HG02970 (cell line): ENCODE data around the gene LRRC61.
"Not testable (repeated sequence)": the region's sequence is repeated elsewhere in the genome, so short reads cannot be mapped to it uniquely, and the experiment has no call there.

Experiments
- ATAC-seq: cut with Tn5 transposase; IDR thresholded peaks from one replicate; pipeline ENCODE4 v1.9.1; 2021; ENCODE audit warnings: mild to moderate bottlenecking, moderate library complexity, moderate number of reproducible peaks; ENCODE audit not compliant: unreplicated experiment, low FRiP score

The LRRC61 gene

DNA sequence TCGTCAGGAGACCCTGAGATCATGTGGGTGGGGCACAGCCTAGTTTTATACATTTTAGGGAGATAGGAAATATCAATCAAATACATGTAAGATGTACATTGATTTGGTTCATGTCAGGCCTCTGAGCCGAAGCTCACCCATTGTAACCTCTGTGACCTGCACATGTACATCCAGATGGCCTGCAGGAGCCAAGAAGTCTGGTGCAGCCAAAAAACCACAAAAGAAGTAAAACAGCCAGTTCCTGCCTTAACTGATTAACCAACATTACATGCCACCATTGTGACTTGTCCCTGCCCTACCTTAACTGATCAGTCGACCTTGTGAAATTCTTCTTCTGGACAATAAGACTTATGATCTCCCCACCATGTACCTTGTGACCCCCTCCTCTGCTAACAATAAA is 16.0 kb upstream of the LRRC61 start:
- no peak for ATAC-seq

DNA sequence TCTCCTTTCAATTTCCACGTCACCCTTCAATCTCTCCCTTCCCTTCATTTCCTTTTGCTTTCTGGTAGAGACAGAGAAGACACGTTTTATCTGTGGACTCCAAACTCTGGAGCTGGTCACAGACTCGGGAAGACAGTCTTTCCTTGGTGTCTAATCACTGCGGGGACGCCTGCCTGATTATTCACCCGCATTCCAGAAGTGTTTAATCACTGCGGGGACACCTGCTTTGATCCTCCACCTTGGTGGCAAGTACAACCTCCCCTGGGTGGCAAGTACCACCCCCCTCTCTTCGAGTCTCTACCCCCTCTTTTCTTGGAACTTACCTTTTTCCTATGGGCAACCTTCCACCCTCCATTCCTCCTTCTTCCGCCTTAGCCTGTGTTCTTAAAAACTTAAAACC is 15.3 kb upstream of the LRRC61 start:
- no peak for ATAC-seq

- no peak for ATAC-seq
Measured at GRCh38 chr7:150308575-150308974, 14.6 kb upstream of the LRRC61 start.

GRCh38 chr7:150311146-150311545 is 12.0 kb upstream of the LRRC61 start:
- ATAC-seq: no peak

GRCh38 chr7:150311711-150312110 is 11.4 kb upstream of the LRRC61 start:
- no peak for ATAC-seq

DNA sequence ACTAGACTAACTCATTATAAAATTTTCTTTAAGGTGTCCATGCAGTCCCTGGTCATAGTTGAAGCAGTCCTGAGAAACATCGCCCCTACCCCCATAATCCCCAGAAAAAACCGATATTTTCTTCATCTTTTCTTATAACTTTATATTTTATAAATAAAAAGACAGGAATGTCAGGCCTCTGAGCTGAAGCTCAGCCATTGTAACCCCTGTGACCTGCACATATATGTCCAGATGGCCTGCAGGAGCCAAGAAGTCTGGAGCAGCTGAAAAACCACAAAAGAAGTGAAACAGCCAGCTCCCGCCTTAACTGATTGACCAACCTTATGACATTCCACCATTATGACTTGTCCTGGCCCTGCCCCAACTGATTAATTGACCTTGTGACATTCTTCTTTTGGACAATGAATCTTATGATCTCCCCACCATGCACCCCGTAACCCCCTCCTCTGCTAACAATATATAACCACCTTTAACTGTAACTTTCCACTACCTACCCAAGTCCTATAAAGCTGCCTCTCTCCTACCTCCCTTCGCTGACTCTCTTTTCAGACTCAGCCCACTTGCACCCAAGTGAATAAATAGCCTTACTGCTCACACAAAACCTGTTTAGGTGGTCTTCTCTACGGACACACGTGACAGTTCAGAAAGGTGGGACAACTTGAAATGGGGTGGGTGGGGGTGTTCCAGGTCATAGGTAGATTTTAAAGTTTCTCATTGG is 10.3 kb upstream of the LRRC61 start:
- not testable (repeated sequence) for ATAC-seq

DNA sequence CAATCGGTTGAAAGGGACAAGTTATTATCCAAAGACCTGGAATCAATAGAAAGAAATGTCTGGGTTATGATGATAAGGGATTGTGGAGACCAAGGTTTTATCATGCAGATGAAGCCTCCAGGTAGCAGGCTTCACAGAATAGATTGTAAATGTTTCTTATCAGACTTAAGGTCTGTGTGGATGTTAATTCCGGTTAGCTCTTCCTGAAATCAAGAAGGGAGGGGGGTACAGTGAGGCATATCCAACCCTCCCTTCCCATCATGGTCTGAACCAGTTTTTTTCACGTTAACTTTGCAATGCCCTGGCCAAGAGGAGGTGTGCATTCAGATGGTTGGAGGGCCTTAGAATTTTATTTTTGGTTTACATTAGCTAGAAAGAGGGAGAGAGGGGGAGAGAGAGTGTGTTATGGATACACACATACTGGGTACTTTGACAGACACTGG is 9.8 kb upstream of the LRRC61 start:
- ATAC-seq: no peak

DNA sequence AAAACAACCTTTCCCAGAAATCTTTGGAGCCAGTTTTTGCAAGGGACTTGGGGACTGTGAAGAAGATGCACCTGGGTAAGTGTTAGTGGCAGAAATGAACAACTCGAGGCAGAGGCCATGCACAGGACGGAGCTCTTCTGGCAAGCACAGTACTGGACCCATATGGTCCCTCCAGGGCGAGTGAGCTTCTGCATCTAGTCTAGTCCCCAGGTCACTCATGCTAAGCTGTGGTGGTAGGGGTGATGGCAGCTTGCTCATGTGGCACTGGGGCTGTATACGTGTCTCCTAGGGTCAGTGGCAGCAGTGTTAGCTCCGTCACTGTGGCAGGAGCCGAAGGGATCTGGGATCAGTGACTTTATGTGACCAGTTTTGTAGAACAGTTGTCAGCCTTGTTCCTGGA is 9.3 kb upstream of the LRRC61 start:
- no peak for ATAC-seq

GRCh38 chr7:150314639-150315239 is 8.4 kb upstream of the LRRC61 start:
- ATAC-seq: no peak

DNA sequence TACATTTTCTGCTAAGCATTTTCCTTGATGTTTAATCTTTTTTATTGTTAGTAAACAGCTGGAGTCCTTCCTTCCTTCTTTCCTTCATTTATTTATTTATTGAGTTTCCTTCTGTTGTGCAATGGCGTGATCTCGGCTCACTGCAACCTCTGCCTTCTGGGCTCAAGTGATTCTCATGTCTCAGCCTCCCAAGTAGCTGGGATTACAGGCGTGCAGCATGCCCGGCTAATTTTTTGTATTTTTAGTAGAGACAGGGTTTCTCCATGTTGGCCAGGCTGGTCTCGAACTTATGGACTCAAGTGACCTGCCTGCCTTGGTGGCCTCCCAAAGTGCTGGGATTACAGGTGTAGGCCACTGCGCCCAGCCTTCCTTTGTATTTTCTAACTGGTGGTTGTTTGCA is 6.2 kb upstream of the LRRC61 start:
- not testable (repeated sequence) for ATAC-seq

GRCh38 chr7:150317748-150318444 is 5.3 kb upstream of the LRRC61 start:
- ATAC-seq: no peak

DNA sequence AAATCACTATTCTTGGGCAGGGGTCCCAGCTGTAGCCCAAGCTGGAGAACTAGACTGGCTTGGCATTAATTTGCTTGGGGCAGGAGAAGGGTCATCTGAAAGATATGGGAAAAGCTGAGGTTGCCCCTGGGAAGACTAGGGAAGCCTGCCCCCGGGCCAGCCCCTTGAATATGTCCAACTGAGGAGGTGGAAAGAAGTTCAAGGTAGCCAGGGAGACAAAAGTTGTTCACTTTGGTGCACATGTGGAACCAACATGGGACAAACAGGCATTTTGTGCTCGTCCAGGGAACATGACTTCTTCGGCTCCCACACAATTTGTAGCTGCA is 1.4 kb upstream of the LRRC61 start:
- ATAC-seq: no peak

- ATAC-seq: no peak
Measured at GRCh38 chr7:150322114-150322832, 882 bp upstream of the LRRC61 start.

DNA sequence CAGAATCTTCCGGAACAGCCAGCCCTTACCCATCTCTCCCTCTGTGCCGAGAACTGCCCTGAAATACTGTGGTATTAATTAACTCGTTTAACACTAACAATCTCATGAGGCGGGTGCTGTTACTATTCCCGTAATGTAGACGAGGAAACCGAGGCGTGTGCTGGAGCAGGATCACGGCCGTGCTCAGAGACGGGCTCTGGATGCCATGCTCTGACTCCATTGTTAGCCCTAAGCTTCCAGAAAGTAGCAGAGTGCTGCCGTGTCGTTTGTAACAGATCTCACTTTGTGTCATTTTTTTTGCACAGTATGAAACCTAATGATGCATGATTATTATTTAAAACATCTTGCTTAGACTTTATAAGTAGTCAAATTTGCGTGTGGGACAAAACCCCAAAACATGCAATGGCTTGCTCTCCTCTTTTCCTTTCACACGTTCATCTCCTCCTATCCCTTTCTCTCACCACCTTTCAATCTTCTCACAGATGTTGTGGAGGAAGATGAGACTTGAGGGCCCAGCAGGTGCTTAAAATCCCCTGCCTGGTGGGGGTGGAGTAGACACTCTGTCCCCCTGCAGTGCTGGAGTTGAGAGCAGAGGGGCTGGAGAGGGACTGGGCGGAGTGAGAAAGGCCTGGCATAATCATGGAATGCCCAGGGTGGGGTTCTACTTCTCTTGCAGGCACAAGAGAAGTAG is 672 bp downstream of the LRRC61 start:
- no peak for ATAC-seq

DNA sequence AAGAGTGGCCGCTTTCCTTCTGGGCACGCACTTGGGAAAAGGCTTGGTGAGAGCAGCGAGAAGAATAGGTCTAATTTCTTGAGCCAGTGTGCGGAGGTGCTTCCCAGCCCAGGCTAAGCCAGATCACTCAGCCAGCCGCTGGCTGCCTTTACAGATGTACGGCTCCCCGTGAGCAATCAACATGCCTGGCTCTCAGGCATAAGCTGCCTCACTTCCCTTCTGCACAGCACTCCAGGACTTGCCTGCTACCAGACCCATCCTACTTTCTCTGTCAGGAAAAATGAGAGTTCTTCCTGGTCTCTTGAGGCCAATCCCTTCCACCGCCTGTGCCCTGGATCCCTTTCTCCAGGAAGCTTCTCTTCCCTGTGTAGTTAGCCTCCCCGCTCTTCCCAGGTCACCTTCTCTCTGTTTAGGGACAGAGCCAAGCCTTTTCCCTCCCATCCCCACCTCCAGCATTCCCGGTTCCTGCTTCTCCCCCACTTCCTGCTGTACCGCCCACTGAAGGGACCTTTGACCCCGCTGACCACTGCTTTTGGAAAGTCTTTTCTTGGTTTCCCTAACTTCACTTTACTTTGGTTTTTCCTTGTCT is 1.3 kb downstream of the LRRC61 start:
- ATAC-seq: no peak

DNA sequence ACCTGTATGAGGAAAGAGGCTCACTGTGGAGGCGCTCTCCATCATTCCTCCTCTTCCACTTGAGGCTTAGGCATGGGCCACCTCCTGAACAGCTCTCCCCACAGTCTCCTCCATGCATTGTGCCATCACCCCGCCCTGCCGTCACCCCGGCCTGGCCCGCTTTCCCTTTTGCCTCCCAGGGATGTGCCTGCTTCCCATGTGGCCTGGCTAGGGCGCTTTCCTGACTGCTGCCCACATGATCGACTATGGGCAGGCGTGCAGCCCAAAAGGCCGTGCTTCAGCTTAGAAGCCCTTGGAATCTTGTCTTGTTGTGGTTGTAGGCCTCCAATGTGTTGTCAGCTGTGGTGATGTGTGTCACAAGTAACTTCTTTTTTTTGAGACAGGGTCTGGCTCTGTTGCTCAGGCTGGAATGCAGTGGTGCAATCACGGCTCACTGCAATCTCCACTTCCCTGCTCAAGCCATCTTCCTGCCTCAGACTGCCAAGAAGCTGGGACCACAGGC is 2.0 kb downstream of the LRRC61 start:
- no peak for ATAC-seq

DNA sequence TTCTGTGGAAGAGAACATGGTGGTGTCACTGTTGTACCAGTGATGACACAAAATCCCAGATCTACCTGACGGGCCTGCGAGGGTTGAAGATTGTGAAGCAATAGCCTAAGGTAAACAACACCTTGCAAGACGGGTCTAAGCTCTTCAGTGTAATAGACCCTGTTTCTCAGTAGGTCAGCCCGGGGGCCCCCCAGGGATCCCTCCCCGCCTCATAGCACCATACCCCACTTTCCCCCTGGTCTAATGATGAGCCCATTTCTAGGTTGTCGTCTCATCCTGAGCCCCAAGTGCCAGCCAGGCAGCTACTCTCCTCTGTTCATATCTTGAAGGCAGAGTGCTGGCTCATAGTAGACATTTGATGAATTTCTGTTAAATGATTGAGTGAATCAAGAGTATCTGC is 2.7 kb downstream of the LRRC61 start:
- ATAC-seq: no peak

DNA sequence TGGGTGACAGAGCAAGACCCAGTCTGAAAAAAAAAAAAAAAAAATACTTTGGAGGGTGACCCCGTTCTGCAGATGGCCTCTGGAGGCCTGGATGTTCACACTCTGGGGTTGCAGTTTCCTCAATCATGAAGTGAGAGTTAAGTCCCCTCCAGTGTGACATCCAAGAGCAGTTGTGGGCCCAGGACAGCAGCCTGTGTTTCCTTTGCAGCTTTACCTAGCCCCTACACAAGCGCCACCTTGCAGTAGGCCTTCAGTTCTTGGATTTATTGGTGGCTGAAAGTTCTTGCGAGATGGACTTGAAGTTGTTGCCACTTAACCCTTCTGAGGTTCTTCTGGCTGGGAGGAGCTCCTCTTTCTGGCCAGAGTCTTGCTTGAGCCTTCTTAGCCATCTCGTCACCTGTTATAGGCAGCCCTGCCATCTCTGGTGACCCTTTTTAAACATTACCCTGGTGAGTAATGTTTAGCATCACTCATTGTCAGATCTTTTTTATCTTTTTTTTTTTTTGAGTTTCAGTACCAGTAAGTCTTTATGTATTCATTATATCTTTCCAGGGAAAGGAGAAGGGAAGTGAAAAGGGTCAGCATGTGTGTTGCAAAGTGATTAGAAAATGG is 3.6 kb downstream of the LRRC61 start:
- ATAC-seq: no peak

DNA sequence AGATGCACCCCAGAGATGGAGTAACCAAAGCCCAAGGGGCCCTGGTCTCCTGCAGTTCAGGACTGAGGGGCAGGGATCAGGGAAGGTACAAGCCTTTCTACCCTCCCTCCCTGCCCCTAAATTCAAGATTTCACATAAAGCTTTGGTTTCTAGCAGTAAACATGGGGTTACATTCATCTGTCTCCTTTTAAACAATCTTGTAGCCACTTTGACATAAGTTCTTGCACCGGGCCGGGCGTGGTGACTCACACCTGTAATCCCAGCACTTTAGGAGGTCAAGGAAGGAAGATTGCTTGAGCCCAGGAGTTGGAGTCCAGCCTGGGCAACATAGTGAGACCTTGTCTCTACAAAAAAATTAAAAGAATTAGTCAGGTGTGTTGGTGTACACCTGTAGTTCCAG is 4.2 kb downstream of the LRRC61 start:
- no peak for ATAC-seq
